ENCODE results near the gene WDR70. TPM values are rescaled to one million over a fixed set of nuclear protein-coding genes. Genes with fewer than 3 reads are reported as not detected.

WDR70 gene
- total RNA-seq, 1 experiment from 2014 or later = 25.0 TPM

DNA sequence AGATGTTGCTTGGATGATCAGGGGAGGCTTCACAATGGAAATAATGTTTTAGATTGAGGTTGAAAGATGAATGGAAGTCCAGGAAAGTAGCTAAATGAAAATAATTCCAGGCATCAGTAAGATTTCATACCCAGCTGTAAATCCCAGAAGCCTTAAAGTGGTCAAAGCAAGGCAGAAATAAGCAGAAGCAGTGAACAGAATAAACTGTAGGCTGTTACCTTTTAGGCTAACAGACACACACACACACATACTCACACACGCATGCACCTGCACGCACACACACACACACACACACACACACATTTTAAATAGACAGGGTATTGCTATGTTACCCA, 175.3 kb downstream of the WDR70 start:
- ChIA-PET CTCF (interaction anchor here (0.5 to 1.3 kb wide), 5 partner anchors 45 to 641 kb away, joined by 3 to 5 read pairs (median 4); no protein-coding TSS in a partner anchor), POLR2A (ENCODE audit: unreplicated experiment) (no interaction called here)
- H3K4me1 ChIP-seq (ENCODE audit: insufficient read depth, low read length) = peaks cover 12% of the 10 kb centered on the region; the same call in 1 of the 2 replicates
- H3K27me3 ChIP-seq (ENCODE audit: low read length) = no peaks in the 10 kb centered on the region
- no peak for DNase-seq
- no peak overlapping the region for H2AFZ ChIP-seq (ENCODE audit: low read length)
- no peaks in the 10 kb centered on the region for H3K79me2 ChIP-seq (ENCODE audit: low read length)
- no peak overlapping the region for H3K4me2 ChIP-seq (ENCODE audit: low read length)
- H4K20me1 ChIP-seq (ENCODE audit: low read length) = no peaks in the 10 kb centered on the region
- TF ChIP-seq, protein P1, sequence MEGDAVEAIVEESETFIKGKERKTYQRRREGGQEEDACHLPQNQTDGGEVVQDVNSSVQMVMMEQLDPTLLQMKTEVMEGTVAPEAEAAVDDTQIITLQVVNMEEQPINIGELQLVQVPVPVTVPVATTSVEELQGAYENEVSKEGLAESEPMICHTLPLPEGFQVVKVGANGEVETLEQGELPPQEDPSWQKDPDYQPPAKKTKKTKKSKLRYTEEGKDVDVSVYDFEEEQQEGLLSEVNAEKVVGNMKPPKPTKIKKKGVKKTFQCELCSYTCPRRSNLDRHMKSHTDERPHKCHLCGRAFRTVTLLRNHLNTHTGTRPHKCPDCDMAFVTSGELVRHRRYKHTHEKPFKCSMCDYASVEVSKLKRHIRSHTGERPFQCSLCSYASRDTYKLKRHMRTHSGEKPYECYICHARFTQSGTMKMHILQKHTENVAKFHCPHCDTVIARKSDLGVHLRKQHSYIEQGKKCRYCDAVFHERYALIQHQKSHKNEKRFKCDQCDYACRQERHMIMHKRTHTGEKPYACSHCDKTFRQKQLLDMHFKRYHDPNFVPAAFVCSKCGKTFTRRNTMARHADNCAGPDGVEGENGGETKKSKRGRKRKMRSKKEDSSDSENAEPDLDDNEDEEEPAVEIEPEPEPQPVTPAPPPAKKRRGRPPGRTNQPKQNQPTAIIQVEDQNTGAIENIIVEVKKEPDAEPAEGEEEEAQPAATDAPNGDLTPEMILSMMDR (conservative IDR thresholded peaks at IDR 0.05; ENCODE audit: low read depth, low read length) = no peak
- TF ChIP-seq EZH2phosphoT487 (IDR thresholded peaks at IDR 0.05; ENCODE audit: borderline replicate concordance, low read length) (no peak), EZH2 (IDR thresholded peaks at IDR 0.05; ENCODE audit: low read length, unreplicated experiment) (no peak)
- H3K27ac ChIP-seq (ENCODE audit: low read length) = no peak overlapping the region
- ATAC-seq = peak; percentile 6
- no peak overlapping the region for H3K9ac ChIP-seq (ENCODE audit: low read length)
- BruUV-seq (replicated peaks) = no TSS peak
- no peaks in the 10 kb centered on the region for H3F3A ChIP-seq (ENCODE audit: low read length, unreplicated experiment)
- H3K36me3 ChIP-seq (ENCODE audit: low read depth, low read length) = no peaks in the 10 kb centered on the region
- no peak overlapping the region for H3K4me3 ChIP-seq (ENCODE audit: low read length)
- intact Hi-C loops (cut with micrococcal nuclease) = loop anchor here (2.0 to 10.0 kb wide), 4 partner anchors 60 to 200 kb away; no protein-coding TSS in a partner anchor
- no peaks in the 10 kb centered on the region for H3K9me3 ChIP-seq (ENCODE audit: low read length)
- H3K9me2 ChIP-seq (replicated peaks; ENCODE audit: low read length) = no peaks in the 10 kb centered on the region

DNA sequence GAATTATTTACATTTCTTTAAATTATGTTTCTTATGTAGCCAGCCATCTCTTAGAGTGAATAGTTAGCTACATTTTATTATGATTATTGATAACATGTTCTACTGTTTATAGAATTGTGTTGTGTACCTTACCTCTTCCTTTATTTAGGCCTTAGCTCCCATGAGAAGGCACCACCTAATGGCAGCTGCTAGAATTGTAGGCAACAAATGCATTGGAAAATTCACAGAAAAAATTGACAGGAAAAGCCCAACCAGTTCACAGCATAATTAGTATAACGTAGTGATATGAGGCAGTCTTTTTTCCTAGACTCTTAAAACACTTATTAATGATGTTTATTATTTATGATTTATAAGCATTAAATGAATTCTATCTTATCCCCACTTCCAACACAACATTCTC, 175.8 kb downstream of the WDR70 start:
- peak; percentile 42; the same call in 1 of the 2 replicates for ATAC-seq
- CTCF ChIA-PET = interaction anchor here (0.6 to 1.3 kb wide), 3 partner anchors 142 to 181 kb away, joined by 4 to 5 read pairs (median 4); no protein-coding TSS in a partner anchor
- BruUV-seq (replicated peaks) = no TSS peak
- no peaks in the 10 kb centered on the region for H3K9me3 ChIP-seq (ENCODE audit: low read length)
- no peaks in the 10 kb centered on the region for H3K36me3 ChIP-seq (ENCODE audit: low read depth, low read length)
- no peaks in the 10 kb centered on the region for H3K27me3 ChIP-seq (ENCODE audit: low read length)
- POLR2A ChIA-PET (ENCODE audit: unreplicated experiment) = no interaction called here
- DNase-seq = peak; percentile 64
- H3F3A ChIP-seq (ENCODE audit: low read length, unreplicated experiment) = no peaks in the 10 kb centered on the region
- no peak overlapping the region for H3K27ac ChIP-seq (ENCODE audit: low read length)
- TF ChIP-seq, protein P1 (conservative IDR thresholded peaks at IDR 0.05; ENCODE audit: low read depth, low read length) = peak; percentile 76
- TF ChIP-seq EZH2phosphoT487 (IDR thresholded peaks at IDR 0.05; ENCODE audit: borderline replicate concordance, low read length) = no peak
- intact Hi-C loops (cut with micrococcal nuclease) = loop anchor here (2.0 to 10.0 kb wide), 4 partner anchors 60 to 200 kb away; no protein-coding TSS in a partner anchor
- H3K4me3 ChIP-seq (ENCODE audit: low read length) = no peak overlapping the region
- no peaks in the 10 kb centered on the region for H3K79me2 ChIP-seq (ENCODE audit: low read length)
- no peak overlapping the region for H2AFZ ChIP-seq (ENCODE audit: low read length)
- H3K4me1 ChIP-seq (ENCODE audit: insufficient read depth, low read length) = peaks cover 12% of the 10 kb centered on the region; the same call in 1 of the 2 replicates
- no peaks in the 10 kb centered on the region for H3K9me2 ChIP-seq (replicated peaks; ENCODE audit: low read length)
- H4K20me1 ChIP-seq (ENCODE audit: low read length) = no peaks in the 10 kb centered on the region
- H3K9ac ChIP-seq (ENCODE audit: low read length) = no peak overlapping the region
- H3K4me2 ChIP-seq (ENCODE audit: low read length) = no peak overlapping the region

DNA sequence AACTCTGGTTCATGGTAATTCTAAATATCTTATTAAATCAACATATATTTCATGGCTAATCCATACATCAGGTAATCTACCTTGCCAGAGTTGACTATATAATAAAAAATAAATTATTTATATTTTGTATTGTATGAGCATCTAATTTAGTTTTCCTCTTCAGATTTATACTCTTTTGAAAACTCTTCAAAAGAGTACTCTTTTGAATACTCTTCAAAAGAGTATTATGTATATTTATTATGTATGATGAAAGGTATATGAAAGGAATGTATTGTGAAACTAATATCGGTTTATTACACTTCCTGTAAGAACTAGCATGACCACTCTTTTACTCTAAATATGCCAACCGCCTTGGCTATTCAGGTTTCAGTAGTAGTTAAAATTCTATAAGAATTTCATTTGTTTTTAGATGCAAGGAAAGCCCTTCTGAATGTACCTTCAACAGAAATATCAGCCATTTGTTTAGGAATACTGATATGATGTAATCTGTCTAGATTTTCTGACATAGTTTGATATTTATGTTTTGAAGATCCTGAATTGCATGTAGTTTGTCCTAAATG, 178.7 kb downstream of the WDR70 start:
- Histone ChIP-seq H3K27ac (ENCODE audit: low read length) (no peak overlapping the region), H3K27me3 (ENCODE audit: low read length) (no peaks in the 10 kb centered on the region), H3K4me3 (ENCODE audit: low read length) (no peak overlapping the region), H3K9ac (ENCODE audit: low read length) (no peak overlapping the region), H2AFZ (ENCODE audit: low read length) (no peak overlapping the region), H3K4me1 (ENCODE audit: insufficient read depth, low read length) (peaks cover 12% of the 10 kb centered on the region; the same call in 1 of the 2 replicates), H3K9me3 (ENCODE audit: low read length) (no peaks in the 10 kb centered on the region), H4K20me1 (ENCODE audit: low read length) (no peaks in the 10 kb centered on the region), H3K79me2 (ENCODE audit: low read length) (no peaks in the 10 kb centered on the region), H3F3A (ENCODE audit: low read length, unreplicated experiment) (no peaks in the 10 kb centered on the region), H3K9me2 (replicated peaks; ENCODE audit: low read length) (no peaks in the 10 kb centered on the region), H3K4me2 (ENCODE audit: low read length) (no peak overlapping the region), H3K36me3 (ENCODE audit: low read depth, low read length) (no peaks in the 10 kb centered on the region)
- ChIA-PET CTCF (no interaction called here), POLR2A (ENCODE audit: unreplicated experiment) (no interaction called here)
- intact Hi-C loops (cut with micrococcal nuclease) = loop anchor here (10.0 kb wide), 2 partner anchors 157 to 197 kb away; no protein-coding TSS in a partner anchor
- BruUV-seq (replicated peaks) = no TSS peak
- no peak for ATAC-seq
- TF ChIP-seq EZH2 (IDR thresholded peaks at IDR 0.05; ENCODE audit: low read length, unreplicated experiment) = no peak
- TF ChIP-seq EZH2phosphoT487 (IDR thresholded peaks at IDR 0.05; ENCODE audit: borderline replicate concordance, low read length) = no peak
- TF ChIP-seq, protein P1 (conservative IDR thresholded peaks at IDR 0.05; ENCODE audit: low read depth, low read length) = no peak
- no peak for DNase-seq
